ENCODE data around the gene TM9SF4. TPM values are rescaled to one million over a fixed set of nuclear protein-coding genes. Genes with fewer than 3 reads are reported as not detected.
A peak's percentile ranks its signal among the peaks of the same experiment; 100 is the strongest.

Gene TM9SF4
- total and polyA plus RNA-seq, 2 experiments from 2014 or later = 38.6 to 41.3 TPM

DNA sequence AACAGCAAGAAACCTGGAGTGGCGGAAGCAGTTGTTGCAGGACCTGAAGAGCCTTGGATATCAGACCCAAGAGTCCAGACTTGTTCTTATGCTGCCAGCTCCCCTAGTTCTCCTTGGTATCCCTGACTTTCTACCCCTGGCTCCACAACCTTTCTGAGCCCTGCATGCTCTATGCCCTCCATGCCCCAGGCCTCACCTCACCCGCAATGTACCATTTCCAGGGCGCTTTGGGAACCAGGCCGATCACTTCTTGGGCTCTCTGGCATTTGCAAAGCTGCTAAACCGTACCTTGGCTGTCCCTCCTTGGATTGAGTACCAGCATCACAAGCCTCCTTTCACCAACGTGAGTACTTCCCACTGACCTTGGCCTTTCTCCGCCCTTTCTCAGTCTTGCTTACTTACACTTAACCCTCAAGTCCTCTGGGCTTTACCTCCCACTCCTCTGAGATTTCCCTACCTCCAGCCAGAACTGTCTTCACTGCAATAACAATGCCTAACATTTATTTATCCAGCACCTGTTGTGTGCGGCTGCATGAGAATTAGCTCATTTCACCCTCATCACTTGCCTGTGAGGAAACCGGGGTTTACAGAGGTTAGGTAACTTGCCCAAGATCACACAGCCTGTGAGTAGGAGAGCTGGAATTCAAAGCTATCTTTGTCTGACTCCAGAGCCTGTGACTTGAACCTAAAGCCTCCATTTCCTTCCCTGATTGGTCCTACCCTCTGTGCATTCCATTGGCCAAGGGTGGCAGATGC, 100.5 kb downstream of the TM9SF4 start:
- TF ChIP-seq EZH2phosphoT487 (IDR thresholded peaks at IDR 0.05; ENCODE audit: insufficient read depth, low read depth) (no peak), EZH2 (IDR thresholded peaks at IDR 0.05; ENCODE audit: insufficient read depth, poor library complexity, severe bottlenecking) (no peak)
- H3K79me2 ChIP-seq (ENCODE audit: insufficient read depth) = peaks cover 70% of the 10 kb centered on the region
- no peak overlapping the region for H3K4me3 ChIP-seq
- H3K4me1 ChIP-seq (ENCODE audit: insufficient read depth) = peaks cover 30% of the 10 kb centered on the region
- no peak overlapping the region for H3K27ac ChIP-seq
- 0 out of 2 replicates have a peak, but pooled peaks cover 9% of the 10 kb centered on the region for H3K36me3 ChIP-seq (ENCODE audit: low read depth)
- H3K9ac ChIP-seq = peak overlapping the region; percentile 98; the same call in 1 of the 2 replicates
- H3K4me2 ChIP-seq (ENCODE audit: unreplicated experiment) = no peak overlapping the region
- H3F3A ChIP-seq (ENCODE audit: insufficient read depth) = peaks cover 14% of the 10 kb centered on the region
- no peaks in the 10 kb centered on the region for H4K20me1 ChIP-seq (ENCODE audit: insufficient read depth)
- no peaks in the 10 kb centered on the region for H3K27me3 ChIP-seq (replicated peaks; ENCODE audit: insufficient read depth)
- WGBS, 2 experiments (ENCODE audit: low coverage in 1 of 2, low lambda C conversion rate in 2 of 2, missing lambda C conversion rate in 2 of 2) = 78 to 80% methylated on average over 9 of the region's 9 CpGs
- DNase-seq = peak; percentile 41
- in situ Hi-C loops (cut with MboI) = no loop called here
- H3K9me2 ChIP-seq (ENCODE audit: insufficient read depth) = no peaks in the 10 kb centered on the region
- H2AFZ ChIP-seq = no peak overlapping the region
- H3K9me3 ChIP-seq (ENCODE audit: low read depth) = no peaks in the 10 kb centered on the region

GRCh38 chr20:32213870-32214269, 104.4 kb downstream of the TM9SF4 start:
- TF ChIP-seq EZH2 (IDR thresholded peaks at IDR 0.05; ENCODE audit: insufficient read depth, poor library complexity, severe bottlenecking) (no peak), EZH2phosphoT487 (IDR thresholded peaks at IDR 0.05; ENCODE audit: insufficient read depth, low read depth) (no peak)

DNA sequence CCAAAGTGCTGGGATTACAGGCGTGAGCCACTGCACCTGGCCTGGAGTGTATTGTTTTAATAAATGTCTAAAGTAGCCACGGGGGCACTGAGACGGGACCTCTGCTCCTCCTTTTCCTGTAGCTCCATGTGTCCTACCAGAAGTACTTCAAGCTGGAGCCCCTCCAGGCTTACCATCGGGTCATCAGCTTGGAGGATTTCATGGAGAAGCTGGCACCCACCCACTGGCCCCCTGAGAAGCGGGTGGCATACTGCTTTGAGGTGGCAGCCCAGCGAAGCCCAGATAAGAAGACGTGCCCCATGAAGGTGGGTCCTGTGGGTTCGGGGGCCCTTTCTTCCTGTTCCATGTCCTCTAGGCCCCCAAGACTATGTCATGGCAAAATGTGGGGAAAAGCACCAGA, 105.6 kb downstream of the TM9SF4 start:
- H3F3A ChIP-seq (ENCODE audit: insufficient read depth) = no peaks in the 10 kb centered on the region
- in situ Hi-C loops (cut with MboI) = no loop called here
- no peak overlapping the region for H2AFZ ChIP-seq
- H3K9me3 ChIP-seq (ENCODE audit: low read depth) = no peaks in the 10 kb centered on the region
- no peak overlapping the region for H3K4me2 ChIP-seq (ENCODE audit: unreplicated experiment)
- H3K79me2 ChIP-seq (ENCODE audit: insufficient read depth) = peaks cover 26% of the 10 kb centered on the region
- no peak overlapping the region for H3K4me3 ChIP-seq
- no peak overlapping the region for H3K27ac ChIP-seq
- no peaks in the 10 kb centered on the region for H3K27me3 ChIP-seq (replicated peaks; ENCODE audit: insufficient read depth)
- no peak for TF ChIP-seq EZH2 (IDR thresholded peaks at IDR 0.05; ENCODE audit: insufficient read depth, poor library complexity, severe bottlenecking)
- TF ChIP-seq EZH2phosphoT487 (IDR thresholded peaks at IDR 0.05; ENCODE audit: insufficient read depth, low read depth) = no peak
- no peak for DNase-seq
- H3K4me1 ChIP-seq (ENCODE audit: insufficient read depth) = no peaks in the 10 kb centered on the region
- WGBS, 2 experiments (ENCODE audit: low coverage in 1 of 2, low lambda C conversion rate in 2 of 2, missing lambda C conversion rate in 2 of 2) = 94 to 95% methylated on average over 8 of the region's 8 CpGs
- H3K9me2 ChIP-seq (ENCODE audit: insufficient read depth) = no peaks in the 10 kb centered on the region
- no peak overlapping the region for H3K9ac ChIP-seq
- H4K20me1 ChIP-seq (ENCODE audit: insufficient read depth) = no peaks in the 10 kb centered on the region
- H3K36me3 ChIP-seq (ENCODE audit: low read depth) = peaks cover 22% of the 10 kb centered on the region; the same call in 1 of the 2 replicates

More at GRCh38 chr20:32213870-32214269, 104.4 kb downstream of the TM9SF4 start:
- H3K4me3 ChIP-seq = no peak overlapping the region
- H3K4me2 ChIP-seq (ENCODE audit: unreplicated experiment) = no peak overlapping the region
- H3K4me1 ChIP-seq (ENCODE audit: insufficient read depth) = 0 out of 2 replicates have a peak, but pooled peaks cover 6% of the 10 kb centered on the region
- 97 to 100% methylated on average over 1 of the region's 1 CpG for WGBS, 2 experiments (ENCODE audit: low coverage in 1 of 2, low lambda C conversion rate in 2 of 2, missing lambda C conversion rate in 2 of 2)
- peaks cover 34% of the 10 kb centered on the region for H3K79me2 ChIP-seq (ENCODE audit: insufficient read depth)
- H3K36me3 ChIP-seq (ENCODE audit: low read depth) = peaks cover 17% of the 10 kb centered on the region; the same call in 1 of the 2 replicates
- no peak overlapping the region for H3K9ac ChIP-seq
- H4K20me1 ChIP-seq (ENCODE audit: insufficient read depth) = no peaks in the 10 kb centered on the region
- no peaks in the 10 kb centered on the region for H3K9me3 ChIP-seq (ENCODE audit: low read depth)
- no peaks in the 10 kb centered on the region for H3K27me3 ChIP-seq (replicated peaks; ENCODE audit: insufficient read depth)
- no peaks in the 10 kb centered on the region for H3K9me2 ChIP-seq (ENCODE audit: insufficient read depth)
- no peak for DNase-seq
- H3F3A ChIP-seq (ENCODE audit: insufficient read depth) = peaks cover 6% of the 10 kb centered on the region; the same call in 1 of the 2 replicates
- in situ Hi-C loops (cut with MboI) = no loop called here
- no peak overlapping the region for H3K27ac ChIP-seq
- no peak overlapping the region for H2AFZ ChIP-seq

DNA sequence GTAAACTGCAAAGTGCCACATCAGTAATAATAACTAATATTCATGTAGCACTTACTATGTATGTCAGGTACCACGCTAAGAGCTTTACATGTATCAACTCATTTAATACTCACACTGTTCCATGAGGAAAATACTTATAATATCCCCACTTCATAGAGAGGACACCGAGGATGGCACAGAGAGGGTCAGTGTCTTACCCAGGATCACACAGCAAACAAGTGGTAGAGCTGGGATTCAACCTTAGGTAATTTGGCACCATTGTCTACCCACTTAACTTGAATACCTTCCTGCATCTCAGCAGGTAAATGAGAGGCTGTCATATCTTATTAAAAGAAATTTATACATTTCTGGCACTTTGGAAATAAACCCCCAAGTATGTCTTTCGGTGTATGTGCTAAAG, 106.2 kb downstream of the TM9SF4 start:
- WGBS, 2 experiments (ENCODE audit: low coverage in 1 of 2, low lambda C conversion rate in 2 of 2, missing lambda C conversion rate in 2 of 2) = 81 to 83% methylated on average over 3 of the region's 3 CpGs
- Histone ChIP-seq H3K79me2 (ENCODE audit: insufficient read depth) (peaks cover 22% of the 10 kb centered on the region), H3K9me2 (ENCODE audit: insufficient read depth) (no peaks in the 10 kb centered on the region), H3F3A (ENCODE audit: insufficient read depth) (no peaks in the 10 kb centered on the region), H3K36me3 (ENCODE audit: low read depth) (peaks cover 22% of the 10 kb centered on the region; the same call in 1 of the 2 replicates), H4K20me1 (ENCODE audit: insufficient read depth) (no peaks in the 10 kb centered on the region), H3K9ac (no peak overlapping the region), H2AFZ (no peak overlapping the region), H3K27ac (no peak overlapping the region), H3K4me1 (ENCODE audit: insufficient read depth) (no peaks in the 10 kb centered on the region), H3K4me2 (ENCODE audit: unreplicated experiment) (no peak overlapping the region), H3K4me3 (no peak overlapping the region), H3K9me3 (ENCODE audit: low read depth) (no peaks in the 10 kb centered on the region), H3K27me3 (replicated peaks; ENCODE audit: insufficient read depth) (no peaks in the 10 kb centered on the region)
- DNase-seq = no peak
- TF ChIP-seq EZH2 (IDR thresholded peaks at IDR 0.05; ENCODE audit: insufficient read depth, poor library complexity, severe bottlenecking) = no peak
- TF ChIP-seq EZH2phosphoT487 (IDR thresholded peaks at IDR 0.05; ENCODE audit: insufficient read depth, low read depth) = no peak
- in situ Hi-C loops (cut with MboI) = no loop called here
